ENCODE results near the gene SLIT1. TPM values are rescaled to one million over a fixed set of nuclear protein-coding genes. Genes with fewer than 3 reads are reported as not detected.

Gene SLIT1
- total RNA-seq, 1 donor from 2014 or later: 0.12 TPM

DNA sequence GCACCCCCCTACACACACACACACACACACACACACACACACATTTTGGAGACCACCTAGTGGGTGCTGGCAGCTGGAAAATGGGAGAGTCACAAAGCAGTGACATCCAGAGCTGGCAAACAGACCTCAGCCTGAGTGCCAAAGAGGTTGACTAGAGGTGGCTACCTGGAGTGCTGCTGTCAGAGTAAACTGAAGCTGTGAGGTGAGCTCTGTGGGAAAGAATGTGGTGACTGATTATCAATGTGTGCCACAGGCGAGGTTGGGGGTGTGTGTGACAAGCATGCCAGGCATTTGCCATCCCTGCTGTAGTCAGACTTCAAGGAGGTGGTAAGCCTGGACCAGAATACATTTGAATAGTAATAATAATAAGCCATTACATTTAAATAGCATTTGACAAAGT lies 120.6 kb downstream of the SLIT1 start:
- no peak for DNase-seq (ENCODE audit: low read depth)
- no peak overlapping the region for H3K4me3 ChIP-seq (ENCODE audit: low read depth, low read length)

GRCh38 chr10:97063983-97064837 lies 121.5 kb downstream of the SLIT1 start:
- H3K4me3 ChIP-seq (ENCODE audit: low read depth, low read length): no peak overlapping the region
- no peak for TF ChIP-seq CTCF (conservative IDR thresholded peaks at IDR 0.05; ENCODE audit: low read depth, low read length)
- no peak for DNase-seq (ENCODE audit: low read depth)

More for the DNA sequence above, 120.6 kb downstream of the SLIT1 start:
- TF ChIP-seq CTCF (conservative IDR thresholded peaks at IDR 0.05; ENCODE audit: low read depth, low read length): no peak

GRCh38 chr10:97063271-97063982 lies 122.3 kb downstream of the SLIT1 start:
- no peak overlapping the region for H3K4me3 ChIP-seq (ENCODE audit: low read depth, low read length)
- DNase-seq (ENCODE audit: low read depth): no peak
- no peak for TF ChIP-seq CTCF (conservative IDR thresholded peaks at IDR 0.05; ENCODE audit: low read depth, low read length)

GRCh38 chr10:97062456-97062855 lies 123.3 kb downstream of the SLIT1 start:
- H3K4me3 ChIP-seq (ENCODE audit: low read depth, low read length): no peak overlapping the region
- no peak for DNase-seq (ENCODE audit: low read depth)
- no peak for TF ChIP-seq CTCF (conservative IDR thresholded peaks at IDR 0.05; ENCODE audit: low read depth, low read length)

- DNase-seq (ENCODE audit: low read depth): no peak
- no peak for TF ChIP-seq CTCF (conservative IDR thresholded peaks at IDR 0.05; ENCODE audit: low read depth, low read length)
- H3K4me3 ChIP-seq (ENCODE audit: low read depth, low read length): no peak overlapping the region
Measured at GRCh38 chr10:97062046-97062445, 123.7 kb downstream of the SLIT1 start.

- TF ChIP-seq CTCF (conservative IDR thresholded peaks at IDR 0.05; ENCODE audit: low read depth, low read length): no peak
- no peak for DNase-seq (ENCODE audit: low read depth)
- H3K4me3 ChIP-seq (ENCODE audit: low read depth, low read length): no peak overlapping the region
Measured at GRCh38 chr10:97061423-97061822, 124.3 kb downstream of the SLIT1 start.
